ENCODE results near the gene BLID.
A peak's percentile ranks its signal among the peaks of the same experiment; 100 is the strongest.

BLID gene

GRCh38 chr11:122105044-122105758 lies 10.8 kb downstream of the BLID start:
- DNase-seq (ENCODE audit: low spot score) = no peak

GRCh38 chr11:122104341-122104740 lies 11.7 kb downstream of the BLID start:
- no peak for DNase-seq (ENCODE audit: low spot score)

- no peak for DNase-seq (ENCODE audit: low spot score)
These were observed 12.3 kb downstream of the BLID start for GRCh38 chr11:122103726-122104125.

GRCh38 chr11:122103321-122103720 lies 12.7 kb downstream of the BLID start:
- DNase-seq (ENCODE audit: low spot score) = no peak

GRCh38 chr11:122102426-122102825 lies 13.6 kb downstream of the BLID start:
- DNase-seq (ENCODE audit: low spot score) = no peak

GRCh38 chr11:122101625-122102291 lies 14.3 kb downstream of the BLID start:
- peak; percentile 24 for DNase-seq (ENCODE audit: low spot score)

GRCh38 chr11:122100756-122101080 lies 15.3 kb downstream of the BLID start:
- no peak for DNase-seq (ENCODE audit: low spot score)

GRCh38 chr11:122100037-122100755 lies 15.8 kb downstream of the BLID start:
- no peak for DNase-seq (ENCODE audit: low spot score)

GRCh38 chr11:122099374-122100036 lies 16.5 kb downstream of the BLID start:
- no peak for DNase-seq (ENCODE audit: low spot score)

GRCh38 chr11:122098261-122098980 lies 17.6 kb downstream of the BLID start:
- no peak for DNase-seq (ENCODE audit: low spot score)

GRCh38 chr11:122097419-122098001 lies 18.5 kb downstream of the BLID start:
- no peak for DNase-seq (ENCODE audit: low spot score)

- DNase-seq (ENCODE audit: low spot score) = no peak
These were observed 19.5 kb downstream of the BLID start for GRCh38 chr11:122096272-122097112.

GRCh38 chr11:122095681-122096262 lies 20.2 kb downstream of the BLID start:
- DNase-seq (ENCODE audit: low spot score) = no peak

- DNase-seq (ENCODE audit: low spot score) = no peak
These were observed 21.2 kb downstream of the BLID start for GRCh38 chr11:122094836-122095235.

- no peak for DNase-seq (ENCODE audit: low spot score)
These were observed 22.2 kb downstream of the BLID start for GRCh38 chr11:122093731-122094275.

- no peak for DNase-seq (ENCODE audit: low spot score)
These were observed 24.2 kb downstream of the BLID start for GRCh38 chr11:122091835-122092234.

GRCh38 chr11:122089111-122089510 lies 26.9 kb downstream of the BLID start:
- no peak for DNase-seq (ENCODE audit: low spot score)

- no peak for DNase-seq (ENCODE audit: low spot score)
These were observed 30.3 kb downstream of the BLID start for GRCh38 chr11:122085712-122086111.

- DNase-seq (ENCODE audit: low spot score) = peak; percentile 25
These were observed 30.8 kb downstream of the BLID start for GRCh38 chr11:122085264-122085663.

GRCh38 chr11:122082205-122082604 lies 33.8 kb downstream of the BLID start:
- DNase-seq (ENCODE audit: low spot score) = no peak
